Activated CD8-positive, alpha-beta T cell treated with anti-CD3 and anti-CD28 coated beads for 36 hours (primary cell): Measurements from ENCODE around the gene NMD3. TPM values are rescaled to one million over a fixed set of nuclear protein-coding genes. Genes with fewer than 3 reads are reported as not detected.

ENCODE experiments used
- ATAC-seq: fragments of 200-7000 bp; cut with Tn5 transposase; one replicate; pipeline ENCODE4 v1.10.0; 2021; ENCODE audit warnings: mild to moderate bottlenecking, moderate library complexity
- CTCF ChIA-PET: fragments of 350-600 bp; sonication (Branson Sonifier 250); formaldehyde crosslinking; loops from one replicate; lab custom pipeline; 2021; ENCODE audit warnings: antibody characterized with exemption; lab: Charles Lee
- POLR2A ChIA-PET: fragments of 350-600 bp; sonication (Branson Sonifier 250); formaldehyde crosslinking; loops from one replicate; lab custom pipeline; 2021; ENCODE audit warnings: antibody characterized with exemption; lab: Charles Lee
- DNase-seq: peaks from one replicate; pipeline ENCODE4 v3.0.0-alpha.2; 2020
- H3K27ac Mint-ChIP-seq: one replicate; pipeline ENCODE4 v1.8.0; 2021; ENCODE audit warnings: mild to moderate bottlenecking, mixed read lengths
- H3K27me3 Mint-ChIP-seq: one replicate; pipeline ENCODE4 v1.8.0; 2021; ENCODE audit warnings: mixed read lengths
- H3K36me3 Mint-ChIP-seq: one replicate; pipeline ENCODE4 v1.8.0; 2021; ENCODE audit warnings: low read depth, mixed read lengths
- H3K4me1 Mint-ChIP-seq: one replicate; pipeline ENCODE4 v1.8.0; 2021; ENCODE audit warnings: low read depth, mixed read lengths
- H3K4me3 Mint-ChIP-seq: one replicate; pipeline ENCODE4 v1.8.0; 2021; ENCODE audit warnings: mild to moderate bottlenecking, moderate library complexity, mixed read lengths
- H3K9me3 Mint-ChIP-seq: one replicate; pipeline ENCODE4 v1.8.0; 2021; ENCODE audit warnings: mixed read lengths
- intact Hi-C: fragments of 100-400 bp; cut with micrococcal nuclease; formaldehyde crosslinking; loops from one replicate; pipeline ENCODE4 v1.10.0; 2022
- total RNA-seq, 2 experiments: library from RNA; stranded (reverse); gene quantifications; one replicate each; pipeline ENCODE4 v1.2.3, GENCODE V29; 2021
- TF ChIP-seq, protein P1 (sequence below): fragments of 200-600 bp; IDR thresholded peaks from one replicate; pipeline ENCODE4 v1.8.0; 2022; ENCODE audit warnings: antibody characterized with exemption, mild to moderate bottlenecking

Gene NMD3
- total RNA-seq, 2 experiments from 2014 or later, result 73.0 to 74.9 TPM

DNA sequence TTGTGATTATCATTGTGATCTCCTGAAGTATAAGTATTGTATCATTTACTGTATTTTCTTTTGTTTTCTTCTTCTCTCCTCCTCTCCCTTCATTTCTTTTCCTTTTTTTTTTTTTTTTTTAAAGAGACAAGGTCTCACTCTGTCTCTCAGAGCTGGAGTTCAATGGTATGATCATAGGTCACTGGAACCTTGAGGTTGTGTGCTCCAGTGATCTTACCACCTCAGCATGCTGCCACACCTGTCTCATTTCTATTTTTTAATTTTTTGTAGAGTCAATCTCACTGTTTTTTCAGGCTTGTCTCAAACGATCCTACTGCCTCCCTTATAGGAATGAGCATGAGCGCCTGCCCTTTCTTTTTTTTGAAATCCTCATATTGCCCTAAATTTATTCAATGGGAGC lies 23.4 kb downstream of the NMD3 start:
- CTCF ChIA-PET, result interaction anchor here (1.0 to 1.3 kb wide), 2 partner anchors 9 to 30 kb away, joined by 3 to 4 read pairs; no protein-coding TSS in a partner anchor
- intact Hi-C loops, result no loop called here
- H3K27ac Mint-ChIP-seq, result no peak overlapping the region
- H3K9me3 Mint-ChIP-seq, result no peaks in the 10 kb centered on the region
- POLR2A ChIA-PET, result no interaction called here
- H3K36me3 Mint-ChIP-seq, result peaks cover 22% of the 10 kb centered on the region
- no peak for DNase-seq
- H3K4me3 Mint-ChIP-seq, result no peak overlapping the region
- H3K4me1 Mint-ChIP-seq, result no peaks in the 10 kb centered on the region
- no peak for ATAC-seq
- H3K27me3 Mint-ChIP-seq, result no peaks in the 10 kb centered on the region
- TF ChIP-seq, protein P1, sequence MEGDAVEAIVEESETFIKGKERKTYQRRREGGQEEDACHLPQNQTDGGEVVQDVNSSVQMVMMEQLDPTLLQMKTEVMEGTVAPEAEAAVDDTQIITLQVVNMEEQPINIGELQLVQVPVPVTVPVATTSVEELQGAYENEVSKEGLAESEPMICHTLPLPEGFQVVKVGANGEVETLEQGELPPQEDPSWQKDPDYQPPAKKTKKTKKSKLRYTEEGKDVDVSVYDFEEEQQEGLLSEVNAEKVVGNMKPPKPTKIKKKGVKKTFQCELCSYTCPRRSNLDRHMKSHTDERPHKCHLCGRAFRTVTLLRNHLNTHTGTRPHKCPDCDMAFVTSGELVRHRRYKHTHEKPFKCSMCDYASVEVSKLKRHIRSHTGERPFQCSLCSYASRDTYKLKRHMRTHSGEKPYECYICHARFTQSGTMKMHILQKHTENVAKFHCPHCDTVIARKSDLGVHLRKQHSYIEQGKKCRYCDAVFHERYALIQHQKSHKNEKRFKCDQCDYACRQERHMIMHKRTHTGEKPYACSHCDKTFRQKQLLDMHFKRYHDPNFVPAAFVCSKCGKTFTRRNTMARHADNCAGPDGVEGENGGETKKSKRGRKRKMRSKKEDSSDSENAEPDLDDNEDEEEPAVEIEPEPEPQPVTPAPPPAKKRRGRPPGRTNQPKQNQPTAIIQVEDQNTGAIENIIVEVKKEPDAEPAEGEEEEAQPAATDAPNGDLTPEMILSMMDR, result no peak

DNA sequence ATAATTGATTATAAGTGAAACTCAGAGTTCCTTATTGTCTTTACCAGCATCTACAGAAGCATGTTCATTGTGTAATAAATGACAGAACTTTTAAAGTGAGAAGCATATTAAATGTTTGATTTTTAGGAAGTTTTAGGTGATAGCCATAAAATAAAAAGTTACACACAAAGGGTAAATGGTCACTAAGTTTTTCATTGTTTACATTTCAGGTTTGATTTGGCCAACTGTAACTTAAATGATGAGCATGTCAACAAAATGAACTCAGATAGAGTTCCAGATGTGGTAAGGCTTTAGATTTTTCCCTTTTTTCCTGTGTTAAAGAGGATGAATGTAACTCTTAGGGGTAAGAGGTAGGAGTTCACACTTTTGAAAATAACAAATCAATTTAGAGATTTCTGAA lies 25.9 kb downstream of the NMD3 start:
- intact Hi-C loops, result no loop called here
- CTCF ChIA-PET, result interaction anchor here (0.6 to 1.3 kb wide), 2 partner anchors 27 to 539 kb away, joined by 3 to 4 read pairs; no protein-coding TSS in a partner anchor
- ATAC-seq, result no peak
- no peak overlapping the region for H3K4me3 Mint-ChIP-seq
- no peaks in the 10 kb centered on the region for H3K9me3 Mint-ChIP-seq
- TF ChIP-seq, protein P1, result no peak
- H3K27me3 Mint-ChIP-seq, result no peaks in the 10 kb centered on the region
- no peaks in the 10 kb centered on the region for H3K4me1 Mint-ChIP-seq
- no peak overlapping the region for H3K27ac Mint-ChIP-seq
- POLR2A ChIA-PET, result no interaction called here
- peaks cover 27% of the 10 kb centered on the region for H3K36me3 Mint-ChIP-seq
- DNase-seq, result no peak

DNA sequence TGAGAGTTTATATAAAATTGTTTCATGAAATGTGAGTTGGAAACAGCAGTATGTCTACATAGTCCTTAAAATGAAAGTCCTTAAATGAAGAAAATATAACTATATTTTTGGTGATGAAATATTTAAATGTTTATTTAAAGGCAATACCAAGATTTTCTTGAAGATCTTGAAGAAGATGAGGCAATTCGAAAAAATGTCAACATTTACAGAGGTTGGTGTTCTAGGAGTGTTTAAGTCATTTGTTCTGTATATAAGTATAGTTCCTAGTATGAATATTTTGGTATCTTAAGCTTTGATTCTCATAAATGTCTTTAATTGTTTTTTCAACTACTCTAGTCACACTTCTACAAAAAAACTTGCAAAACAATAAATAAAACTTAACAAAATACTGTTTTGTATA lies 29.0 kb downstream of the NMD3 start:
- CTCF ChIA-PET, result interaction anchor here (0.7 to 1.1 kb wide), 2 partner anchors 19 to 27 kb away, joined by 3 read pairs; no protein-coding TSS in a partner anchor
- Mint-ChIP-seq H3K36me3 (peaks cover 39% of the 10 kb centered on the region), H3K4me1 (peaks cover 2% of the 10 kb centered on the region), H3K4me3 (no peak overlapping the region), H3K27me3 (no peaks in the 10 kb centered on the region), H3K9me3 (no peaks in the 10 kb centered on the region), H3K27ac (no peak overlapping the region)
- no peak for DNase-seq
- POLR2A ChIA-PET, result no interaction called here
- TF ChIP-seq, protein P1, result no peak
- intact Hi-C loops, result no loop called here
- ATAC-seq, result no peak

DNA sequence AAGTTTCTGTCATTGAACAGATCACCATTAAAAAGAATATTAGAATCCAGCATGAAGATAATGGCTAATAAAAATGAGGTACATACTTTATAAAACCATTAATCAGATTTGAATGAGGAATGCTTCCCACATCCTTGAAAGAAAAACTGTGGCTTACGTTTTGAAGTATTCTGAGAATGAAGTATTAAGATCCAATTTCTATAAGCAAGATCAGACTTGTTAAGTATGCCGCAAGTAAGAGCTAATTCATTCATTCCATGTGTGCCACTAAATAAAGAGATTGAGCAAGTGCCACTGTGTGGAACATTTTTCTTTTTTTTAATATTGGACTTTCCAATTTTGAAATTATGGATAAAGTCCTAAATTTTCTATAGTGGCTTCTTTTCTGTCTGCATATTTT lies 30.6 kb downstream of the NMD3 start:
- DNase-seq (no peak), ATAC-seq (no peak)
- intact Hi-C loops, result no loop called here
- ChIA-PET POLR2A (no interaction called here), CTCF (no interaction called here)
- Mint-ChIP-seq H3K27me3 (no peaks in the 10 kb centered on the region), H3K9me3 (no peaks in the 10 kb centered on the region), H3K4me1 (peaks cover 2% of the 10 kb centered on the region), H3K36me3 (peaks cover 44% of the 10 kb centered on the region), H3K27ac (no peak overlapping the region), H3K4me3 (no peak overlapping the region)
- TF ChIP-seq, protein P1, result no peak

DNA sequence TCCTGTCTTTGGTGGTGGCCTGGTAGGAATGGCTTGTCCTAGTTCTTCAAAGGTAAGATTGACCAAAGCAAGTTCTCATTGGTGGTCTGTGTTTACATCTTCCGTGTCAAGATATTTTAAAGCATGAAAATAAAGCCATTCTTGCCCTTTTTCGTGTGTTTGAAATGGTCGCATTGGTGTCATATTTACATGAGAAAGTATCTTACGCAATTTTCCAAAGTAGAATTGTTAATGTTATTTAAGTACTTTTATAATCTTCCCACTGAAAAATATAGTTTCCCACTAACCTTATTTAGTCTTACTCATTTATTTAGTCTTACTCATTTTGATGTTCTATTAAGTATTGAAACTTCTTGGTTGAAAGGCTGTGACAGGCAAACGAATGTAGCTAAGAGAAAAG lies 31.0 kb downstream of the NMD3 start:
- CTCF ChIA-PET, result interaction anchor here (0.9 to 1.4 kb wide), 2 partner anchors 18 to 23 kb away, joined by 3 read pairs; no protein-coding TSS in a partner anchor
- no peak overlapping the region for H3K27ac Mint-ChIP-seq
- no peaks in the 10 kb centered on the region for H3K27me3 Mint-ChIP-seq
- peaks cover 44% of the 10 kb centered on the region for H3K36me3 Mint-ChIP-seq
- H3K9me3 Mint-ChIP-seq, result no peaks in the 10 kb centered on the region
- DNase-seq (no peak), ATAC-seq (no peak)
- no peak overlapping the region for H3K4me3 Mint-ChIP-seq
- peaks cover 2% of the 10 kb centered on the region for H3K4me1 Mint-ChIP-seq
- POLR2A ChIA-PET, result no interaction called here
- intact Hi-C loops, result no loop called here
- TF ChIP-seq, protein P1, result no peak
